Measurements from ENCODE around the gene ADCK1.

ADCK1 gene

DNA sequence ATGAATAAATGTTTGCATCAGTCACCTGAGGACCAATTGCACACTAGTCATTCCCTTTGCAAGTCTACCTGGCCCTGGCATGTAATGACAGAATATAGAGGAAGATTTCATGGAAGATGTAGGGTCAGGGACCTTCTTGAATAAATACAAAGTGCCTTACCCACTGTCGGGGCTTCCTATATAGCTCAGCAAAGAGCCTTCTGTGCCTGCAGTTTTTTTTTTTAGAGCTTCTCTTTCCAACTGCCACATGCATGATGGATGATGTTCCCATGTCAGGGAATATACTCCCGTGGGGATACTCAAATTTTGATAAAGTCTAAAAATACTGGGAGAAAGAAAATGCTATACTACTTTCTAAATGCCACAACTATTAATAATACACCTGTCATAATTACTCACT, 176.7 kb downstream of the ADCK1 start:
- no peaks in the 10 kb centered on the region for H3K36me3 ChIP-seq (replicated peaks; ENCODE audit: low read depth, low read length)
- H3K9me3 ChIP-seq (ENCODE audit: insufficient read depth, low read length) = no peaks in the 10 kb centered on the region
- H3K79me2 ChIP-seq (ENCODE audit: low read length) = no peaks in the 10 kb centered on the region
- no peak overlapping the region for H3K9ac ChIP-seq (ENCODE audit: low read length)
- H3K27me3 ChIP-seq (ENCODE audit: low read depth, low read length) = peaks cover 12% of the 10 kb centered on the region
- H3K4me2 ChIP-seq (ENCODE audit: low read length) = no peak overlapping the region
- H3K27ac ChIP-seq (ENCODE audit: low read length) = no peak overlapping the region
- no peak overlapping the region for H3K4me3 ChIP-seq (ENCODE audit: low read length)
- no peaks in the 10 kb centered on the region for H4K20me1 ChIP-seq (ENCODE audit: insufficient read depth, low read length)
- no peak overlapping the region for H2AFZ ChIP-seq (ENCODE audit: low read depth, low read length)
- no peaks in the 10 kb centered on the region for H3K4me1 ChIP-seq (ENCODE audit: low read length)
- TF ChIP-seq, protein P1, sequence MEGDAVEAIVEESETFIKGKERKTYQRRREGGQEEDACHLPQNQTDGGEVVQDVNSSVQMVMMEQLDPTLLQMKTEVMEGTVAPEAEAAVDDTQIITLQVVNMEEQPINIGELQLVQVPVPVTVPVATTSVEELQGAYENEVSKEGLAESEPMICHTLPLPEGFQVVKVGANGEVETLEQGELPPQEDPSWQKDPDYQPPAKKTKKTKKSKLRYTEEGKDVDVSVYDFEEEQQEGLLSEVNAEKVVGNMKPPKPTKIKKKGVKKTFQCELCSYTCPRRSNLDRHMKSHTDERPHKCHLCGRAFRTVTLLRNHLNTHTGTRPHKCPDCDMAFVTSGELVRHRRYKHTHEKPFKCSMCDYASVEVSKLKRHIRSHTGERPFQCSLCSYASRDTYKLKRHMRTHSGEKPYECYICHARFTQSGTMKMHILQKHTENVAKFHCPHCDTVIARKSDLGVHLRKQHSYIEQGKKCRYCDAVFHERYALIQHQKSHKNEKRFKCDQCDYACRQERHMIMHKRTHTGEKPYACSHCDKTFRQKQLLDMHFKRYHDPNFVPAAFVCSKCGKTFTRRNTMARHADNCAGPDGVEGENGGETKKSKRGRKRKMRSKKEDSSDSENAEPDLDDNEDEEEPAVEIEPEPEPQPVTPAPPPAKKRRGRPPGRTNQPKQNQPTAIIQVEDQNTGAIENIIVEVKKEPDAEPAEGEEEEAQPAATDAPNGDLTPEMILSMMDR (IDR thresholded peaks at IDR 0.05; ENCODE audit: low read depth, low read length) = no peak
- no peak for TF ChIP-seq EZH2phosphoT487 (IDR thresholded peaks at IDR 0.05; ENCODE audit: low read depth)

DNA sequence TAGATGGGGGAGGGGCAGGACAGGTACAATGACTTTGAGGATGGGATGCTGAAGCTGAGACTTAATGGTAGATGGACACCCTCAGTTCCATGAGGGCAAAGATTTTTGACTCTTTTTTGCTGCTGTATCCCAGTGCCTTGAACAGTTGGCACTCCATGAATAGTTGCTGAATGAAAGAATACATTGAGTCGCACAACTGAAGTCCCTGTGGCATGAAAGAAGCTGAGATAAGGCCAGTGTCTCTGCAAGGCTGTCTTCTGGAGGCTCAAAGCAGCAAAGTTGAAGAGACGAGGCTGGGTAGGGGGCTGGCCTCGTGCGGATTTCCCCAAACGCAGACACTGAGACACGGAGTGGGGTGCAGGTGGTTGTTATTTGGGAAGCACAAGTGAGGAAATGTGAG, 179.3 kb downstream of the ADCK1 start:
- H3K4me2 ChIP-seq (ENCODE audit: low read length) = no peak overlapping the region
- no peak overlapping the region for H2AFZ ChIP-seq (ENCODE audit: low read depth, low read length)
- no peak overlapping the region for H3K27ac ChIP-seq (ENCODE audit: low read length)
- no peaks in the 10 kb centered on the region for H3K4me1 ChIP-seq (ENCODE audit: low read length)
- H3K27me3 ChIP-seq (ENCODE audit: low read depth, low read length) = peaks cover 8% of the 10 kb centered on the region
- no peak overlapping the region for H3K9ac ChIP-seq (ENCODE audit: low read length)
- no peaks in the 10 kb centered on the region for H4K20me1 ChIP-seq (ENCODE audit: insufficient read depth, low read length)
- H3K79me2 ChIP-seq (ENCODE audit: low read length) = no peaks in the 10 kb centered on the region
- TF ChIP-seq EZH2phosphoT487 (IDR thresholded peaks at IDR 0.05; ENCODE audit: low read depth) = no peak
- TF ChIP-seq, protein P1 (IDR thresholded peaks at IDR 0.05; ENCODE audit: low read depth, low read length) = no peak
- no peaks in the 10 kb centered on the region for H3K36me3 ChIP-seq (replicated peaks; ENCODE audit: low read depth, low read length)
- H3K9me3 ChIP-seq (ENCODE audit: insufficient read depth, low read length) = no peaks in the 10 kb centered on the region
- no peak overlapping the region for H3K4me3 ChIP-seq (ENCODE audit: low read length)

DNA sequence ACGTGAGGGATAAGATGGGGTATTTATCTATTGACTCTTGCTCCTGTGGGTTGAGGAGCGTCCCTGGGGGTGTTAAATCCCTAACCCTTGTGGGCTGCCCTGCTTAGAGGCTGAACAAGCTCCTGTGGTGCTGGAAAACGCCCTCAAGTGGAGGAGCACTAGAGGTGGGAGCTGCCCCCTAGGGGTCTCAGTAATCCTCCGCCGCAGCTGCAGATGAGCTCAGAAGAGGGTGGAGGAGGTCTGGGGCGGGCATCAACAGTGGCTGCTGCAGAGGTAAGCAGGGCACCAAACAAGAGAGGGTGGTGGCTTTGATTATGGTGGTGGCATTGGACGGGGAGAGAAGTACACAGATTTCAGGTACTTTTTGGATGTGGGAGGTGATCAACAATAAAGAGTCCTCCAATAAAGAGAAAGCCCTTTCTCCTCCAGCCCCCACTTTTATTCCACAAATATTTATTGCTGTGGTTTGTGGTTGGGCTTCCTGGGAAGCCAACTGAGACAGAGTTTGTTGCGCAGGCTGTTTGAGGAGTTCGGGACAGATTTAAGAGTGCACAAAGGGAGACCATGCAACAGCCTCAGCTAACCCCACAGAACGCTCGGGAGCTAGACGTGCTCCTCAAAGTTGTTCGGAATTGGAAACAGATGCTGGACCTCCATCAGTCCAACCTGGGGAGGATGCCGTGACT, 179.9 kb downstream of the ADCK1 start:
- H3K4me3 ChIP-seq (ENCODE audit: low read length) = no peak overlapping the region
- no peaks in the 10 kb centered on the region for H3K4me1 ChIP-seq (ENCODE audit: low read length)
- no peak overlapping the region for H2AFZ ChIP-seq (ENCODE audit: low read depth, low read length)
- H3K27me3 ChIP-seq (ENCODE audit: low read depth, low read length) = peaks cover 6% of the 10 kb centered on the region
- no peak overlapping the region for H3K9ac ChIP-seq (ENCODE audit: low read length)
- no peaks in the 10 kb centered on the region for H3K9me3 ChIP-seq (ENCODE audit: insufficient read depth, low read length)
- TF ChIP-seq EZH2phosphoT487 (IDR thresholded peaks at IDR 0.05; ENCODE audit: low read depth) = no peak
- TF ChIP-seq, protein P1 (IDR thresholded peaks at IDR 0.05; ENCODE audit: low read depth, low read length) = no peak; the same call in 1 of the 2 replicates
- H3K36me3 ChIP-seq (replicated peaks; ENCODE audit: low read depth, low read length) = no peaks in the 10 kb centered on the region
- no peak overlapping the region for H3K27ac ChIP-seq (ENCODE audit: low read length)
- no peaks in the 10 kb centered on the region for H3K79me2 ChIP-seq (ENCODE audit: low read length)
- no peak overlapping the region for H3K4me2 ChIP-seq (ENCODE audit: low read length)
- H4K20me1 ChIP-seq (ENCODE audit: insufficient read depth, low read length) = no peaks in the 10 kb centered on the region

DNA sequence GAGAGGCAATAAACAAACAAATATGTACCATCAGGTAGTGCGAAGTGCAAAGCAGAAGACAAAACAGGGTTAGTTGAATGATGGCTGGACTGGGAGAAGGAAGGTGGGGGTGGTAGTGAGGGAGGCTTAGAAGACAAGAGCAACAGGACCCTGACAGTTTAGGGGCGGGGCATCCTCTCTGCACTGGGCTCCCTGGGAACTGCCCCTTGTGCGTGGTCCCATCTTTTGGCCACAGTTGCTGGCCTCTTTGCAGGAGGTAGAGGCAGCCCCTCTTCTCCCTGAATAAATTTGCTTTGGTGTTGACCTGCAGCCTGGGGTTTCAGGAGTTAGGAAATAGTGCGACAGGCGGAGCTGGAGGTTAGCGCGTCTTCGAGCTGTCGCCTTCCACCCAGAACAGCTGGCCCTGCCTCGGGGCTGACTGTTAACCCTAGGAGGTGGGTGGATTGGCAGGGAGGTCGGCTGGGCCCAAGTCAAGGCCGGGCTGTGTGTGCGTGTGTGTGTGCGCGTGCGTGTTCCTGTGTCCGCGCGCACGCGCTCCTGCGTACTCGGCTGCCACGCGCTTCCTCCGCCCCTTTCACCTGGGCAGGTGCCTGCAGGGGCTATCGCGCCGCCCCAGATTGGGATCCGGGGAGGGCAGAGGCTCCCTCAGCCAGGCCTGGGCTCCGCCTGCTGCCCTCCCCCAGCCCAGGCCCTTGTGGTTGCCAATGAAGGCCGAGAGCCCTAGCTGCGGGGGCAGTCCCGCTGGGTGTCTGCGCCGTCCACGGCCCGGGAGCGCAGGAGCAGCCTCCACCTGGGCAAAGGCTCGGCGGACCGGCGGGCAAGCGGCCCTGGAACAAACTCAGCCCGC, 180.8 kb downstream of the ADCK1 start:
- Histone ChIP-seq H3K9me3 (ENCODE audit: insufficient read depth, low read length) (no peaks in the 10 kb centered on the region), H3K4me3 (ENCODE audit: low read length) (no peak overlapping the region), H4K20me1 (ENCODE audit: insufficient read depth, low read length) (no peaks in the 10 kb centered on the region), H3K4me1 (ENCODE audit: low read length) (no peaks in the 10 kb centered on the region), H3K4me2 (ENCODE audit: low read length) (no peak overlapping the region), H3K27me3 (ENCODE audit: low read depth, low read length) (peaks cover 6% of the 10 kb centered on the region), H3K9ac (ENCODE audit: low read length) (no peak overlapping the region), H3K79me2 (ENCODE audit: low read length) (no peaks in the 10 kb centered on the region), H2AFZ (ENCODE audit: low read depth, low read length) (no peak overlapping the region), H3K36me3 (replicated peaks; ENCODE audit: low read depth, low read length) (no peaks in the 10 kb centered on the region), H3K27ac (ENCODE audit: low read length) (no peak overlapping the region)
- TF ChIP-seq, protein P1 (IDR thresholded peaks at IDR 0.05; ENCODE audit: low read depth, low read length) = no peak
- no peak for TF ChIP-seq EZH2phosphoT487 (IDR thresholded peaks at IDR 0.05; ENCODE audit: low read depth)

Measured in OCI-LY3 (cell line).